GM12892 (cell line): ENCODE data around the gene KRTAP10-4.

Experiments used
- POLR2A ChIP-seq: IDR thresholded peaks from 2 replicates; pipeline ENCODE4 v1.6.1; 2011; ENCODE audit warnings: low read depth, low read length, control low read depth
- POLR2AphosphoS5 ChIP-seq: IDR thresholded peaks from 2 replicates; pipeline ENCODE4 v1.6.1; 2011; ENCODE audit warnings: low read depth, low read length, control low read depth
- TAF1 ChIP-seq: IDR thresholded peaks from 2 replicates; pipeline ENCODE4 v1.6.1; 2011; ENCODE audit warnings: low read depth, mild to moderate bottlenecking, control low read depth, low read length, borderline replicate concordance

- TF ChIP-seq POLR2A, result no peak
- no peak for TF ChIP-seq POLR2AphosphoS5
- no peak for TF ChIP-seq TAF1
Measured at GRCh38 chr21:44613386-44614155, 40.0 kb downstream of the KRTAP10-4 start.
